NCI-H2081 (cell line): ENCODE data around the gene HTR1E.
"Not testable (repeated sequence)": the region's sequence is repeated elsewhere in the genome, so short reads cannot be mapped to it uniquely, and the experiment has no call there.

Experiments
- DNase-seq, 2 experiments: peaks; one replicate each; lab custom pipeline; 2025; lab: John Stamatoyannopoulos, UW

HTR1E gene

GRCh38 chr6:86973088-86973487 lies 35.8 kb downstream of the HTR1E start:
- DNase-seq, result no peak

- no peak for DNase-seq
Measured at GRCh38 chr6:86978251-86978650, 40.9 kb downstream of the HTR1E start.

- no peak for DNase-seq
Measured at GRCh38 chr6:87001494-87001893, 64.2 kb downstream of the HTR1E start.

GRCh38 chr6:87002391-87002790 lies 65.1 kb downstream of the HTR1E start:
- DNase-seq, result not testable (repeated sequence)

- not testable (repeated sequence) for DNase-seq
Measured at GRCh38 chr6:87006541-87006940, 69.2 kb downstream of the HTR1E start.

- not testable (repeated sequence) for DNase-seq
Measured at GRCh38 chr6:87009581-87009980, 72.3 kb downstream of the HTR1E start.

GRCh38 chr6:87012035-87012434 lies 74.7 kb downstream of the HTR1E start:
- DNase-seq, result no peak

- no peak for DNase-seq
Measured at GRCh38 chr6:87012743-87013142, 75.4 kb downstream of the HTR1E start.

- DNase-seq, result no peak
Measured at GRCh38 chr6:87016772-87017171, 79.4 kb downstream of the HTR1E start.

- no peak for DNase-seq
Measured at GRCh38 chr6:87027021-87027420, 89.7 kb downstream of the HTR1E start.

GRCh38 chr6:87029711-87030314 lies 92.5 kb downstream of the HTR1E start:
- peak; percentile 39 to 51 for DNase-seq

- no peak for DNase-seq
Measured at GRCh38 chr6:87040729-87041128, 103.4 kb downstream of the HTR1E start.

- DNase-seq, result no peak
Measured at GRCh38 chr6:87045521-87046075, 108.3 kb downstream of the HTR1E start.

GRCh38 chr6:87049779-87050178 lies 112.5 kb downstream of the HTR1E start:
- DNase-seq, result no peak

- no peak for DNase-seq
Measured at GRCh38 chr6:87053312-87053711, 116.0 kb downstream of the HTR1E start.

- DNase-seq, result no peak
Measured at GRCh38 chr6:87054143-87054833, 117.0 kb downstream of the HTR1E start.

GRCh38 chr6:87059943-87060342 lies 122.6 kb downstream of the HTR1E start:
- DNase-seq, result no peak

GRCh38 chr6:87065117-87065516 lies 127.8 kb downstream of the HTR1E start:
- DNase-seq, result no peak
